ENCODE measurements around the gene NECTIN2. TPM values are rescaled to one million over a fixed set of nuclear protein-coding genes. Genes with fewer than 3 reads are reported as not detected.

The NECTIN2 gene
- total RNA-seq, 1 donor from 2014 or later: 302 TPM

DNA sequence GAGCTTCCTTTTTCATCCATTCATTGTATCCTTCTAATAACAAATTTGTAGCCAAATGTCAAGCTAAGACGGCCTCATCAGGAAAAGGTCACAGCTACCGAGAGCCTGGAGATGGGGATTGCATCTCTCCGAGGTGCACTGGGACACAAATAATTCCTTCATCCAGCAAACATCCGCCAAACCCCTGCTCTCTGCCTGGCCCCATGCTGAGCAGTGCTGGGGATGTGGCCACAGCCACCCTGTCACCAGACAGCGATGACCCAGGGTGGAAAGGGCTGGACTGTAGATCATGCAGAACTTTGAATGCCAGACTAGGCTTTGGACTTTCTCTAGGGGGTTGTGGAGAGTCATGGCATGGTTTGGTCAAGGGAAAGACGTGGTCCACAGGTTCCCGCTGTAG is 46.8 kb downstream of the NECTIN2 start:
- Histone ChIP-seq H3K36me3 (ENCODE audit: insufficient read depth, low read length) (peaks cover 24% of the 10 kb centered on the region), H3K27ac (ENCODE audit: low read depth, low read length) (no peak overlapping the region), H3K4me3 (ENCODE audit: insufficient read depth, low read depth, low read length) (no peak overlapping the region), H3K4me1 (ENCODE audit: insufficient read depth, low read length) (peaks cover 23% of the 10 kb centered on the region), H3K9me3 (ENCODE audit: insufficient read depth, low read depth, low read length) (no peaks in the 10 kb centered on the region), H4K20me1 (ENCODE audit: insufficient read depth, low read length) (peaks cover 45% of the 10 kb centered on the region), H3K79me2 (ENCODE audit: insufficient read depth, low read length) (peaks cover 58% of the 10 kb centered on the region), H3K4me2 (ENCODE audit: low read length) (peak overlapping the region; percentile 100), H2AFZ (ENCODE audit: low read depth, low read length) (no peak overlapping the region), H3K9ac (ENCODE audit: low read length) (peak overlapping the region; percentile 25), H3K27me3 (ENCODE audit: insufficient read depth, low read length) (no peaks in the 10 kb centered on the region)
- H3K4me3 Mint-ChIP-seq (ENCODE audit: unreplicated experiment): peak overlapping the region; percentile 97
- no peaks in the 10 kb centered on the region for H3K9me3 Mint-ChIP-seq (ENCODE audit: unreplicated experiment)
- H3K27me3 Mint-ChIP-seq (ENCODE audit: low read depth, unreplicated experiment): no peaks in the 10 kb centered on the region
- no peak for DNase-seq (ENCODE audit: low read depth)
- H3K27ac Mint-ChIP-seq (ENCODE audit: unreplicated experiment): no peak overlapping the region
- peaks cover 27% of the 10 kb centered on the region for H3K4me1 Mint-ChIP-seq (ENCODE audit: low read depth, unreplicated experiment)
- FAIRE-seq: no peak
- peaks cover 28% of the 10 kb centered on the region for H3K36me3 Mint-ChIP-seq (ENCODE audit: low read depth, unreplicated experiment)
- TF ChIP-seq, protein P1, sequence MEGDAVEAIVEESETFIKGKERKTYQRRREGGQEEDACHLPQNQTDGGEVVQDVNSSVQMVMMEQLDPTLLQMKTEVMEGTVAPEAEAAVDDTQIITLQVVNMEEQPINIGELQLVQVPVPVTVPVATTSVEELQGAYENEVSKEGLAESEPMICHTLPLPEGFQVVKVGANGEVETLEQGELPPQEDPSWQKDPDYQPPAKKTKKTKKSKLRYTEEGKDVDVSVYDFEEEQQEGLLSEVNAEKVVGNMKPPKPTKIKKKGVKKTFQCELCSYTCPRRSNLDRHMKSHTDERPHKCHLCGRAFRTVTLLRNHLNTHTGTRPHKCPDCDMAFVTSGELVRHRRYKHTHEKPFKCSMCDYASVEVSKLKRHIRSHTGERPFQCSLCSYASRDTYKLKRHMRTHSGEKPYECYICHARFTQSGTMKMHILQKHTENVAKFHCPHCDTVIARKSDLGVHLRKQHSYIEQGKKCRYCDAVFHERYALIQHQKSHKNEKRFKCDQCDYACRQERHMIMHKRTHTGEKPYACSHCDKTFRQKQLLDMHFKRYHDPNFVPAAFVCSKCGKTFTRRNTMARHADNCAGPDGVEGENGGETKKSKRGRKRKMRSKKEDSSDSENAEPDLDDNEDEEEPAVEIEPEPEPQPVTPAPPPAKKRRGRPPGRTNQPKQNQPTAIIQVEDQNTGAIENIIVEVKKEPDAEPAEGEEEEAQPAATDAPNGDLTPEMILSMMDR (IDR thresholded peaks at IDR 0.05; ENCODE audit: insufficient read depth, low read depth, low read length): no peak
- TF ChIP-seq EZH2 (IDR thresholded peaks at IDR 0.05; ENCODE audit: insufficient read depth, low read length): no peak

DNA sequence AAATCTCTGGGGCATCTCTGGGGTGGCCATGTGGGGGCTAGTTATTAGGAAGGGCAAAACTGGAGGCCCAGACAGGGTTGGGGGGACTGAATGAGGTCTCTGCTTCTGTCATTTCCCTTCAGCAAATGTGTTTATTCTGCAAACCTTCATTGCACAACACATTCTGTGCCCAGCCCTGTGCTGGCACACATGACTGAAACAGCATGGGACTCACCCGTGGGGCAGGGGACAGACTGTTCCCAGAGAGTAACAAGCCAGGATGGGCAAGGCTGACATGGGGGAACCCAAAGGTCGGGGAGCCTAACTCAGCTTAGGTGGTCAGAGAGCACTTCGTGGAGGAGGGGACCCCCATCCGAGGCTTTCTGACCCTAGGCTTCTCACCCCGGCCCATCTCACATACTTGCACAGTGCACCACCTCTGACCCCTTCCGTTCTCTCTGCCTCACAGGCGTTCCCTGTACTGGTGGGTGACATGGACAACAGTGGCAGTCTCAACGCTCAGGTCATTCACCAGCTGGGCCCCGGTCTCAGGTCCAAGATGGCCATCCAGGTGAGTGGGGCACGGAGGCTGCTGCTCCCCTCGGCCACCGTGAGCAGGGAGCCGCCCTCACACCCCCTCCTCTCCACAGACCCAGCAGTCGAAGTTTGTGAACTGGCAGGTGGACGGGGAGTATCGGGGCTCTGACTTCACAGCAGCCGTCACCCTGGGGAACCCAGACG is 47.4 kb downstream of the NECTIN2 start:
- TF ChIP-seq, protein P1 (IDR thresholded peaks at IDR 0.05; ENCODE audit: insufficient read depth, low read depth, low read length): no peak
- TF ChIP-seq EZH2 (IDR thresholded peaks at IDR 0.05; ENCODE audit: insufficient read depth, low read length): no peak
- Mint-ChIP-seq H3K27me3 (ENCODE audit: low read depth, unreplicated experiment) (no peaks in the 10 kb centered on the region), H3K4me3 (ENCODE audit: unreplicated experiment) (peak overlapping the region; percentile 97), H3K27ac (ENCODE audit: unreplicated experiment) (no peak overlapping the region), H3K4me1 (ENCODE audit: low read depth, unreplicated experiment) (peaks cover 27% of the 10 kb centered on the region), H3K36me3 (ENCODE audit: low read depth, unreplicated experiment) (peaks cover 23% of the 10 kb centered on the region), H3K9me3 (ENCODE audit: unreplicated experiment) (no peaks in the 10 kb centered on the region)
- FAIRE-seq: no peak
- Histone ChIP-seq H3K4me2 (ENCODE audit: low read length) (no peak overlapping the region), H3K9ac (ENCODE audit: low read length) (no peak overlapping the region), H3K4me3 (ENCODE audit: insufficient read depth, low read depth, low read length) (no peak overlapping the region), H3K79me2 (ENCODE audit: insufficient read depth, low read length) (peaks cover 58% of the 10 kb centered on the region), H3K36me3 (ENCODE audit: insufficient read depth, low read length) (peaks cover 19% of the 10 kb centered on the region), H4K20me1 (ENCODE audit: insufficient read depth, low read length) (peaks cover 49% of the 10 kb centered on the region), H3K4me1 (ENCODE audit: insufficient read depth, low read length) (peaks cover 23% of the 10 kb centered on the region), H2AFZ (ENCODE audit: low read depth, low read length) (no peak overlapping the region), H3K27ac (ENCODE audit: low read depth, low read length) (no peak overlapping the region), H3K27me3 (ENCODE audit: insufficient read depth, low read length) (no peaks in the 10 kb centered on the region), H3K9me3 (ENCODE audit: insufficient read depth, low read depth, low read length) (no peaks in the 10 kb centered on the region)
- no peak for DNase-seq (ENCODE audit: low read depth)

DNA sequence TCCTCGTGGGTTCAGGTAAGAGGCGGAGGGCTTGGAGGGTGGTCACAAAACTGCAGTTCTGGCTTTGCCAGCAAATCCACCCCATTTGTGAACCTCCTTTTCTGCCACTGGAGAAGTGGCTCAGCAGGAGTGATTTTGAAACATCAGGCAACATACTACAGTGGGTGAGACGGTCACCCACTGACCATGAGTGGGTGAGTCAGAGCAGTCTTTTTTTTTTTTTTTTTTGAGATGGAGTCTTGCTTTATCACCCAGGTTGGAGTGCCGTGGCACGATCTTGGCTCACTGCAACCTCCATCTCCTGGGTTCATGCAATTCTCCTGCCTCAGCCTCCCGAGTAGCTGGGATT is 47.9 kb downstream of the NECTIN2 start:
- peaks cover 23% of the 10 kb centered on the region for H3K4me1 ChIP-seq (ENCODE audit: insufficient read depth, low read length)
- no peaks in the 10 kb centered on the region for H3K9me3 ChIP-seq (ENCODE audit: insufficient read depth, low read depth, low read length)
- no peak for FAIRE-seq
- H3K9me3 Mint-ChIP-seq (ENCODE audit: unreplicated experiment): no peaks in the 10 kb centered on the region
- peaks cover 49% of the 10 kb centered on the region for H4K20me1 ChIP-seq (ENCODE audit: insufficient read depth, low read length)
- no peak overlapping the region for H3K4me2 ChIP-seq (ENCODE audit: low read length)
- DNase-seq (ENCODE audit: low read depth): no peak
- no peak overlapping the region for H3K4me3 ChIP-seq (ENCODE audit: insufficient read depth, low read depth, low read length)
- no peaks in the 10 kb centered on the region for H3K27me3 ChIP-seq (ENCODE audit: insufficient read depth, low read length)
- no peak overlapping the region for H3K4me3 Mint-ChIP-seq (ENCODE audit: unreplicated experiment)
- peaks cover 19% of the 10 kb centered on the region for H3K36me3 ChIP-seq (ENCODE audit: insufficient read depth, low read length)
- H3K27me3 Mint-ChIP-seq (ENCODE audit: low read depth, unreplicated experiment): no peaks in the 10 kb centered on the region
- H2AFZ ChIP-seq (ENCODE audit: low read depth, low read length): no peak overlapping the region
- H3K36me3 Mint-ChIP-seq (ENCODE audit: low read depth, unreplicated experiment): peaks cover 23% of the 10 kb centered on the region
- TF ChIP-seq EZH2 (IDR thresholded peaks at IDR 0.05; ENCODE audit: insufficient read depth, low read length): no peak
- TF ChIP-seq, protein P1 (IDR thresholded peaks at IDR 0.05; ENCODE audit: insufficient read depth, low read depth, low read length): no peak
- H3K27ac ChIP-seq (ENCODE audit: low read depth, low read length): no peak overlapping the region
- no peak overlapping the region for H3K9ac ChIP-seq (ENCODE audit: low read length)
- peaks cover 26% of the 10 kb centered on the region for H3K4me1 Mint-ChIP-seq (ENCODE audit: low read depth, unreplicated experiment)
- peaks cover 58% of the 10 kb centered on the region for H3K79me2 ChIP-seq (ENCODE audit: insufficient read depth, low read length)
- no peak overlapping the region for H3K27ac Mint-ChIP-seq (ENCODE audit: unreplicated experiment)

Data from astrocyte (in vitro differentiated cells and primary cell).